GM19099 (cell line): Measurements from ENCODE around the gene CARS2.

Experiments used
- POLR2A ChIP-seq: IDR thresholded peaks from 3 replicates; pipeline ENCODE4 v1.6.1; 2011; ENCODE audit warnings: low read depth; ENCODE audit not compliant: insufficient read length; ENCODE audit errors: extremely low read depth

CARS2 gene

DNA sequence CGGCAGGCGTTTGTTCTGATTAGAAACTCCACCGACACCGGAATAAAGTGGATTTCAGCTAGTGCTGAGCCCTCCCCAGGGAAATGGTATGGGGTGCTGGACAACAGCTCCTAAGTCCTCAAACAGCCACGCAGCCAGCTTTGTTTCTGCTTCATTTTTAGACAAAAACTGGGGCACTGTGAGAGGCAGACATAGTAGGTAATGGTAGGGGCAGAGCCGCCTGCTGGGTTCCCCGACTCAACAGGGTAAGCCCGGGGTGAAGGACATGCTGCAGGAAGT is 39.7 kb downstream of the CARS2 start:
- TF ChIP-seq POLR2A = no peak

DNA sequence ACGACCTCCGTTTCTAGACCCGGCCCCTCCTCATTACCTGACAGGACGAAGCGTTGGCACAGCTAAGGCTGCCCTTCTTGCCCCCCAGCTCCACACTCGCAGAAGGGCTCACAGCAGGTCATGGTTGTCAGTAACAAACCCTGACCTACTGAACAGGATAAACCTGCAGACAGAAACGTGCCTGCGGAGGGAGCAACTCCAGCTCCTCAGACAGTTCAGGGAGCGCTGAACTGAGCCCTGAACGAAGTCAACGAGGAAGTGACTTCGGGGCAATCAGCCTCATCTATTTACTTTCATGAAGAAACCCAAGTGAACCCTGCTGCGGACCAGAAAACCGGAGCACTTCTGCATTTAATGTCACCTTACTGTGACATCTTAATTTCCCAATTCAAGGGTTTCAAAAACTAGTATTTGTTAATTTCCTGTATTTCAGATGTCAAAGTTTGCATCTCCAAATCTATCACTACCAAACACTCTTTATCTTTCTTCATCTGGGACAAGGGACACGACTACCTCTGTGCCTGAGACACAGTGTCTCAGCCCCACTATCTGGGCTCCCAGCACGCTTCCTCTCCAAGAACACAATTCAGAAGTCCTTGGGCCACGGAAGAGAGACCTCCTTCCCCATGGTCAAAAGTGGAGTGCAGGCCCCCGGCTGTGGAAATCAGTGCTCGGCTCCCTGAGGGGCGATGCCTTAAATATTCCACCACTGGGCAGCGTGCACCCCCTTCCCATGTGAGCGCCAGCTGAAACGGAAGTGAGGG is 40.2 kb downstream of the CARS2 start:
- no peak for TF ChIP-seq POLR2A

DNA sequence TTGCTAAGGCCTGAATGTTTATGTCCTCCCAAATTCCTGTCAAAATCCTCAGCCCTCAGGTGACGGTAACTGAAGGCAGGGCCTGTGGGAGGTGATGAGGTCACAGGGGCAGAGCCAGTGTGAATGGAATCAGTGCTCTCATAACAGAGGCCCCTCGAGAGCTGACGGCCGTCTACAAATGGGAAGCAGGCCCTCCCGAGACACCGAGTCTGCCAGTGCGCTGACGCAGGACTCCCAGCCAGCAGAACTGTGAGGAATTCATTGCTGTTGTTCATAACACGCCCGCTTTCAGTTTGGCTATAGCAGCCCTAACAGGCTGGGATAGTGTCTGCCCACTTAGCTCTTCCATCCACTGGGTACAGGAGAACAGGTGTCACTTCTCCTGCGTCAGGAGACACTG is 41.2 kb downstream of the CARS2 start:
- no peak for TF ChIP-seq POLR2A

DNA sequence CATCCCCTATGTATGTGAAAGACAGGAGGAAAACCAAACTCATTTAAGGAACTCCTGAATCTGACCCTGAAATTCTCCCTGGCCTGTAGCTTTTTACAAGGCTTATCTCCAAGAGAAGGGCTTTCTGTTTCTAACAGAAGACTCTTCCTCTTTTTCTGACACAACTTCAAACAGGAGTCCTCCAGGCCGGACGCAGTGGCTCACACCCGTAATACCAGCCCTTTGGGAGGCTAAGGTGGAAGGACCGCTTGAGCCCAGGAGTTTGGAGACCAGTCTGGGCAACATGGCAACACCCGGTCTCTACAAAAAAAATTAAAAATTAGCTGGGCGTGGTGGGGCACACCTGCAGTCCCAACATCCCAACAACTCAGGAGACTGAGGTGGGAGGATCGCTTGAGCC is 41.9 kb downstream of the CARS2 start:
- no peak for TF ChIP-seq POLR2A

DNA sequence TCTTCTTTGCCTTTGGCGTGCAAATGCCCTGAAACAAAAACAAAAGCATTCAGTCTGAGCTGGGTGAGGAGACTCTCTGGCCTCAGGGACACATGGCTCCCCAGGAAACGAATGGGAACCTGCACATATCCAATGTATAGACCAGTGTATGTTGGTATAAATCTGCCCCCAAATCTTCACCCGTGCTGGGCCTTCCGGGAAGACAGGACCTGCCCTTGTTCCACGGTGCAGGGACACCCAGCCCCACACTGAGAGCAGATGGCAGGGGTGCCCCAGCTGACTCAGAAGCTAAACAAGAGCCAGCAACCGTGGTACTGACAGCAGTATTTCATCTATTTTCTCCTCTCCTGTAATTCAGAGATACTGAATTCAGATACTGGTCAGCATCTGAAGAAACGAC is 42.4 kb downstream of the CARS2 start:
- no peak for TF ChIP-seq POLR2A

DNA sequence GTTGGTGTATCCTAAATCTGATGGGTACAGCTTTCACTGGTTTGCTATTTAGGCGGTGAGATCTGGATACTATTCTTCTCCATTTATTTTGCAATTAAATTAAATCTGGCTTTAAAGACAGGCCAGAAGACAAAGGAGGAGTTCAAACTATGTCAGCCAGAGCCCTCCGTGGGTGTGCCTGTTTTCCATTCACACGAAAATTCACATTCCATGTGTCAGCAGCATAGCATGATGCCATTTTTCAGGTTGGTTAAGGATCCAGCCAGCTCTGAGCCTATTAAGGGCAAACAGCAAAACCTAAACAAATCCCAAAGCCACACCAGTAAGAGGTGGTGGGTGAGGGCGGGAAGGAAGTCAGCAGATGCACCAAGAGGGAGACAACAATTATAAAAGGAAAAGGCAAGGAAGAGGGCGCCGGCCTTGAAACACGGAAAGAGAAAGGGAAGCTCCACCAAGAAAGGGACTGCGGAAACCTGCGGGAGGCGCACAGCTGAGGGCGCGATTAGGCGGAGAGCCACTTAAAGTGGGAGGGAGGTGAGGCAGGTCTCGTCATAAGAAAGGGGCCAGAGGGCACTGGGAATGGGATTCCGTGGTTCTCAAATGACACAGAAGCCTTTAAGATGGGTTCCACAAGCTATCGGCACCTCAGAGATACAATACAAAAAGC is 43.0 kb downstream of the CARS2 start:
- TF ChIP-seq POLR2A = no peak

DNA sequence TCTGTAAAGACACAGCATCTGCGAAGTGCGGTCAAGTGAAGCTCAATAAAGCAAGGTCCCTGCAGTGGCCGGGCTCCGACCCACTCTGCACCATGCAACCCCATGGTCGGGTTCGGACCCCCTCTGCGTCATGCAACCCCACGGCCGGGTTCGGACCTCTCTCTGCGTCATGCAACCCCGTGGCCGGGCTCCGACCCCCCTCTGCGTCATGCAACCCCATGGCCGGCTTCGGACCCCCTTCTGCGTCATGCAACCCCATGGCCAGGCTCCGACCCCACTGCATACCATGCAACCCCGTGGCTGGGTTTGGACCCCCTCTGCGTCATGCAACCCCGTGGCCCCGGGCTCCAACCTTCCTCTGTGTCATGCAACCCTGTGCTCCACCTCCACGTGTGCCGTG is 43.8 kb downstream of the CARS2 start:
- TF ChIP-seq POLR2A = no peak

DNA sequence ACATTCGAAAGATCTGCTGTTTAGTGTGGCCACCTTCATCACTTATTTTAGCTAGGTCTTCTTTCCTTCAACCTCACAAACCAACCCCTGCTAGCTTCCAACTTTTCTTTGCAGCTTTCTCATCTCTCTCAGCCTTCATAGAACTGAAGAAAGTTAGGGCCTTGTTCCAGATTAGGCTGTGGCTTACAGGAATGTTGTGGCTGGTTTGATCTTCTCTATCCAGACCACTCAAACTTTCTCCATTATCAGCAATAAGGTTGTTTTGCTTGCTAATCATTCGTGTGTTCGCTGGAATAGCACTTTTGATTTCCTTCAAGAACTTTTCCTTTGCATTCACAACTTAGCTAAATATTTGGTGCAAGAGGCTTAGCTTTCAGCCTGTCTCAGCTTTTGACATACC is 44.7 kb downstream of the CARS2 start:
- TF ChIP-seq POLR2A = no peak

DNA sequence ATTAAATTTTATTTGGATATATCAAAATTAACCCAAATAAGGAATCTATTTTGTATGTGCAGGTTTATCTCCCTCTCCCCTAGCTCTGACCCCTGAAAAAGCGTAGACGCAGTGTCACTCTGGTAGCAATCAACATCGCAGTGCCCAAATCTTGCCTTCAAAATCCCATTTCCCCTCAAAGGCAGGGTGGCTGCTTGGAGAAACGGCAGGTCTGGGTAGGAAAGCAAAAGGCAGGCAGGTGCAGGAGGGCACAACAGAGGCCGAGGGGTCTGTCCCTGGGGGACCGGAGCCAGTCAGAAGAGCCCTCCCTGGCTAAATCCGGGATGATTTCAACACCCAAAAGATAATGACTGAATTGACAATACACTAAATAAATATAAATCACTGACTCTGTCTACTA is 48.7 kb downstream of the CARS2 start:
- no peak for TF ChIP-seq POLR2A

DNA sequence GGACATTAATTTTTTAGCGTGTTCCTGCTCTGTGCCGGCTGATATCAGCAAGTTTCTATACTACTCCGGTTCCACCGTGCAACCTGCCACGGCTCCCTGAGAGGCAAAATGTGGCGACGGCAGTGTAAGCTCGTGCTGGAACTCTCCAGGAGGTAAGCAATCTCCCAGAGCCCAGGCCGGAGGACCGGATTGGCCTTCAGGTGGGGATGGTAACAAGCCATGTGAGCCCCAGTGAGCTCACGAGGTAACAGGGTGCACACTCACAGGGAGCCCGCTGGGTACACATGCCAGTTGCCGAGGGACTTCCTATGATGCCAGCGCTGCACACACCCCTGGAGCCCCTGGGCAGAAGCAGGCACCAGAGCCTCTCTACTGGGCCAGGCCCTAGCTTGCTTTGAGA is 52.1 kb downstream of the CARS2 start:
- TF ChIP-seq POLR2A = no peak

DNA sequence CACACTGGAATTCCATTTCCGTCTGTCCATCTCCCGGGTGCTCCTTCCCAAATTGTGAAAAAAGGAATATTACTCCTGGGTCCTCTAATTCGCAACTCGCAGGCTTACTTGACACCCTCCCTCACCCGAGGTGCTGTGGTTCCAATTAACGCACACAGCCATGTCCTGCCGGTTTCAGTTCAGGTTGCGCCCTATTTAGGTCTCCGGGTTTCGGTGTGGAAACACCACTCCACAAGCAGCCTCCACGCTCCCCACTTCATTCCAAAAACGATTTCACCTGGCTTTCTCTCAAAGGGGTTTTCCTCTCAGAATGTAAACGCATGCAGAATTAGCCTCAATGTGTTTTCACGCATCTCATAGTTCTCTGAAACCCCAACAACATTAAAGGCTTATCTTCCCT is 52.6 kb downstream of the CARS2 start:
- TF ChIP-seq POLR2A = no peak

DNA sequence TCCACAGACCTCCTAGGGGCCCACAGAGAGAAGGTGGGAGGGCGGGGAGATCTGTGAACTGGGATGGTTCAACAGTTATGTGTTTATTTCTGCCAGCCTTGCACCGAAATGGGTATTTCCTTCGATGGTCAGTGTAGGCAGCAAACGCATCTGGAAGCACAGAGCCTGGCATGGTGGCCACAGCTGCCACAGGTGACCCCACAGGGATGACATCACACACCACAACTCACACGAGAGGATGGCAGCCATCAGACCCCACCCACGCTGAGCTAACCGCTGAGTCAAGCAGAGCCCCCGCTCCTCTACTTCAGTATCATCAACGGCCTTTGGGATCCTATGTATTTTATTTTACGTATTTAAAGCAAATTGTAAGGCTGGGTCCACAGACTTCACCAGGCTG is 53.2 kb downstream of the CARS2 start:
- TF ChIP-seq POLR2A = no peak

DNA sequence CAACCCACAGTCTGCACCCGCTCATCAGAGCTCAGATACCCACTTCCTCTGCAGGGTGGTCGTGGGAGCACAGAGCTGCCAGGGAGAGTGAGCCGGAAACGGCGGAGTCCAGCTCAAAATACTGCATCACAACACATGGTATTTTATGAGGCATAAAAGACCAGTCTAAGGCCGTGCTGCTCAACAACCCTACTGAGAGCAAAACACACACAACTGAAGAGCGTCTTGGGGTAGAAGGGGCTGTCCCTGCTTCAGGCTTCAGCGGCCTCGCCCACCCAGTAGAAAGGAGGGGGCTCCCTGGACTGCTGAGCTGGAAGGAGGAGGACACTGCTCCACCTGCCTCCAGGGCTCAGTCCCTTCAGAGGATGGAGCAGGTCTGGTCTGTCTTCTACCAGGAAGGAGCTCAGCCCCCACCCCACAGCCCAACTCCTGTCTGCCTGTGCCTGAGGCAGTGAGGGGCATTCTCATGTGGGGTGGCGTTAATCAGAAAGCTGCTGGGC is 53.6 kb downstream of the CARS2 start:
- TF ChIP-seq POLR2A = no peak

DNA sequence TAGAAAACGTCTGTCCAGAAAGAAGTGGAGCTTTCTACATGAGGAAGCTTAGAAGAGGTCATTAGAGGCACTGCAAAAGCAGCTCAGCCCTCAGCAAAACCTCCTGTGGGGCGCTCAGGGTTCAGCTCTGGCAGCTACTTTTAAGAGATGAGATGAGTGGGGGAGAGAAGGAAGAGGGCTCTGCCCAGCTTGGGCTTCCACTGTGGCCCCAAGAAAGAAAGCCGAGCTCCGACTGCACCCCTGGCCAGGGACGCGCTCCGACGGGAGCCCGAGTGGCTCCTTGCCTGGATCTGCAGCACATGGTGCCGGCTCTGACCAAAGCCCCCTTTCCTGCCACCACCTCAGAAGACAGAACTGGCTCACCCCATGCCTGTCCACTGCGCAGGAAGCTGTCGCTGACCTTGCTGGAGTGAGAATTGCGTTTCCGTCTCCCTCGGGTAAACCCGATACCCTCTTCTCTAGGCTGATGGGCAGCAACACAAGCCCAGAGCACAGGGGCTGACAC is 54.1 kb downstream of the CARS2 start:
- no peak for TF ChIP-seq POLR2A

DNA sequence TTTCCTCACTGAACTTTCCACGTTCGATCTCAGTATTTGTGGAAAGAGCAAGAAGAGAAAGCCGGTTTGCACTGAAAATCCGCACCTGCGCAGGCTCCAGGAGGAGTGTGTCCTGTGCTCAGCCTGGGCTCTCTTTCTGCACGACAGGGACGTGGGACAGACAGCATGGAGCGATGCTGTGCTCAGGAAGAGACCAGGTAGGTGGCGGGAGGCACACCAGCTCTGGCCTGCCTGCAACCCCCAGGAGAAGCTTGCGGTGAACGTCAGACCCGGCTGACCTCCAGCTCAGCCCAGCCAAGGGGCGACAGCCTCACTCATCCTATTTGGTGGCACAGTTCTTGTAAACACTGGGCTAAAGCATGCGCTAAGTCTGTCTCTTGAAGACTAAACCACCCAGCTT is 54.6 kb downstream of the CARS2 start:
- TF ChIP-seq POLR2A = no peak

DNA sequence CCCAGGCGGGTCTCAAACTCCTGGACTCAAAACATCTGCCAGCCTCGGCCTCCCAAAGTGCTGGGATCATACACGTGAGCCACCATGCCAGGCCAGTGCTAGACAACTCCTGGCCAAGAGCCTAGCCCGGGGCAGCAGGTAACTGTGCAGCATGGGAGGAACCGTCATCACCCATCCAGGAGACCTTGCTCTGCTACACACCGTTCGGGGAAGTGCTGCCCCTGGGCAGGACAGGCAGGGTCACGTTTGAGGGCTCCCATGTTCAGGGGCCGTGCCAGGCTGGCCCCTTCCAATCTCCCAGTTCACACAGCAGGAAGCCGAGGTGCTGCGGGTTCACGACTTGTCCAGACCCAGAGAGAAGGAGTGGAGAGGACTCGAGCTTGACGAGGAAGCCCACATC is 55.5 kb downstream of the CARS2 start:
- no peak for TF ChIP-seq POLR2A
